GM23248 (cell line): ENCODE results near the gene SLITRK3. TPM values are rescaled to one million over a fixed set of nuclear protein-coding genes. Genes with fewer than 3 reads are reported as not detected.

Experiments used
- DNase-seq: peaks from one replicate; pipeline ENCODE4 v3.0.0-alpha.2; 2015
- H2AFZ ChIP-seq: fragments of 200-600 bp; sonication (generic); 2 replicates; pipeline ENCODE4 v1.6.1; 2016; ENCODE audit warnings: antibody characterized with exemption
- H3F3A ChIP-seq: fragments of 200-600 bp; sonication (generic); 2 replicates; pipeline ENCODE4 v1.6.1; 2016; ENCODE audit warnings: mild to moderate bottlenecking, antibody characterized with exemption, mixed run types; ENCODE audit not compliant: insufficient read depth
- H3K27ac ChIP-seq: fragments of 200-600 bp; sonication (generic); 2 replicates; pipeline ENCODE4 v1.5.1; 2016; ENCODE audit warnings: mild to moderate bottlenecking
- H3K27me3 ChIP-seq: fragments of 200-600 bp; sonication (generic); replicated peaks from 2 replicates; pipeline ENCODE4 v1.6.1; 2016; ENCODE audit warnings: mild to moderate bottlenecking; ENCODE audit not compliant: insufficient read depth
- H3K36me3 ChIP-seq: fragments of 200-600 bp; sonication (generic); 2 replicates; pipeline ENCODE4 v1.6.1; 2016; ENCODE audit warnings: low read depth, mild to moderate bottlenecking
- H3K4me1 ChIP-seq: fragments of 200-600 bp; sonication (generic); 2 replicates; pipeline ENCODE4 v1.6.1; 2016; ENCODE audit warnings: mild to moderate bottlenecking; ENCODE audit not compliant: insufficient read depth
- H3K4me2 ChIP-seq: fragments of 200-600 bp; sonication (generic); one replicate; pipeline ENCODE4 v1.6.1; 2016; ENCODE audit warnings: mild to moderate bottlenecking; ENCODE audit not compliant: unreplicated experiment
- H3K4me3 ChIP-seq: fragments of 200-600 bp; sonication (generic); 2 replicates; pipeline ENCODE4 v1.5.1; 2016; ENCODE audit warnings: mild to moderate bottlenecking
- H3K79me2 ChIP-seq: fragments of 200-600 bp; sonication (generic); 2 replicates; pipeline ENCODE4 v1.6.1; 2016; ENCODE audit warnings: mild to moderate bottlenecking; ENCODE audit not compliant: insufficient read depth
- H3K9ac ChIP-seq: fragments of 200-600 bp; sonication (generic); 2 replicates; pipeline ENCODE4 v1.6.1; 2016; ENCODE audit warnings: mild to moderate bottlenecking
- H3K9me2 ChIP-seq: fragments of 200-600 bp; sonication (generic); 2 replicates; pipeline ENCODE4 v1.6.1; 2016; ENCODE audit warnings: mixed run types, mild to moderate bottlenecking, moderate library complexity; ENCODE audit not compliant: insufficient read depth
- H3K9me3 ChIP-seq: fragments of 200-600 bp; sonication (generic); one replicate; pipeline ENCODE4 v1.6.1; 2017; ENCODE audit warnings: low read depth
- H4K20me1 ChIP-seq: fragments of 200-600 bp; sonication (generic); 2 replicates; pipeline ENCODE4 v1.6.0; 2016; ENCODE audit not compliant: insufficient read depth
- EZH2 ChIP-seq: fragments of 200-600 bp; sonication (generic); IDR thresholded peaks from 2 replicates; pipeline ENCODE4 v1.6.1; 2018; ENCODE audit warnings: antibody characterized with exemption, mild to moderate bottlenecking; ENCODE audit not compliant: insufficient read depth, poor library complexity, severe bottlenecking
- EZH2phosphoT487 ChIP-seq: fragments of 200-600 bp; sonication (generic); IDR thresholded peaks from 2 replicates; pipeline ENCODE4 v1.6.1; 2018; ENCODE audit warnings: antibody characterized with exemption, moderate library complexity, mild to moderate bottlenecking, low read depth; ENCODE audit not compliant: insufficient read depth
- WGBS, 2 experiments: methylation state at CpG; one replicate each; pipeline ENCODE4 v1.1.6; 2015 to 2017; ENCODE audit warnings: low lambda C conversion rate in 2 of 2, low coverage in 1 of 2; ENCODE audit errors: missing lambda C conversion rate in 2 of 2; 5-methylcytosine and 5-hydroxymethylcytosine counted together
- in situ Hi-C: fragments of 300-500 bp; cut with MboI; formaldehyde crosslinking; loops from 2 replicates; pipeline ENCODE4 v1.15.0; 2020
- polyA plus RNA-seq: library from polyadenylated mRNA; unstranded; fragments of >200 nt; fragmentation: Nextera tagmentation; extraction: Ambion mirVana; gene quantifications from 2 replicates; pipeline ENCODE4 v1.2.1, GENCODE V29; 2016
- total RNA-seq: library from RNA; depleted of rRNA; stranded (reverse); fragments of >200 nt; shearing (Covaris generic); gene quantifications from 2 replicates; pipeline ENCODE4 v1.2.3, GENCODE V29; 2014

The SLITRK3 gene
- total and polyA plus RNA-seq, 2 experiments from 2014 or later: not detected

GRCh38 chr3:165169368-165169767, 26.8 kb downstream of the SLITRK3 start:
- Histone ChIP-seq H3K9me3 (no peaks in the 10 kb centered on the region), H3K79me2 (no peaks in the 10 kb centered on the region), H3K27me3 (no peaks in the 10 kb centered on the region), H2AFZ (no peak overlapping the region), H3K36me3 (no peaks in the 10 kb centered on the region), H4K20me1 (no peaks in the 10 kb centered on the region), H3K4me3 (no peak overlapping the region), H3K27ac (no peak overlapping the region), H3K4me2 (no peak overlapping the region), H3K9me2 (no peaks in the 10 kb centered on the region), H3K9ac (no peak overlapping the region), H3K4me1 (no peaks in the 10 kb centered on the region), H3F3A (no peaks in the 10 kb centered on the region)
- in situ Hi-C loops: no loop called here
- DNase-seq: no peak
- 39 to 43% methylated on average over 6 of the region's 6 CpGs for WGBS, 2 experiments
- no peak for TF ChIP-seq EZH2phosphoT487
- TF ChIP-seq EZH2: no peak

- TF ChIP-seq EZH2phosphoT487 (no peak), EZH2 (no peak)
- Histone ChIP-seq H3F3A (no peaks in the 10 kb centered on the region), H3K27ac (no peak overlapping the region), H3K27me3 (no peaks in the 10 kb centered on the region), H2AFZ (no peak overlapping the region), H3K9me3 (no peaks in the 10 kb centered on the region), H3K4me2 (no peak overlapping the region), H3K9me2 (no peaks in the 10 kb centered on the region), H3K4me1 (no peaks in the 10 kb centered on the region), H4K20me1 (no peaks in the 10 kb centered on the region), H3K79me2 (no peaks in the 10 kb centered on the region), H3K9ac (no peak overlapping the region), H3K36me3 (no peaks in the 10 kb centered on the region), H3K4me3 (no peak overlapping the region)
- 13 to 18% methylated on average over 1 of the region's 1 CpG for WGBS, 2 experiments
- in situ Hi-C loops: no loop called here
- no peak for DNase-seq
Measured at GRCh38 chr3:165162883-165163282, 33.3 kb downstream of the SLITRK3 start.

GRCh38 chr3:165159760-165160421, 36.3 kb downstream of the SLITRK3 start:
- no peaks in the 10 kb centered on the region for H4K20me1 ChIP-seq
- 0 to 7% methylated on average over 1 of the region's 1 CpG for WGBS, 2 experiments

GRCh38 chr3:165158011-165158410, 38.2 kb downstream of the SLITRK3 start:
- H3K36me3 ChIP-seq: no peaks in the 10 kb centered on the region
- no peak overlapping the region for H2AFZ ChIP-seq
- H3K27ac ChIP-seq: no peak overlapping the region
- H3K9me2 ChIP-seq: no peaks in the 10 kb centered on the region
- H3K9ac ChIP-seq: no peak overlapping the region
- no peaks in the 10 kb centered on the region for H3K9me3 ChIP-seq
- no peaks in the 10 kb centered on the region for H4K20me1 ChIP-seq
- H3K4me1 ChIP-seq: no peaks in the 10 kb centered on the region
- DNase-seq: no peak
- H3K4me2 ChIP-seq: no peak overlapping the region
- H3K27me3 ChIP-seq: no peaks in the 10 kb centered on the region
- TF ChIP-seq EZH2phosphoT487 (no peak), EZH2 (no peak)
- no peak overlapping the region for H3K4me3 ChIP-seq
- H3K79me2 ChIP-seq: no peaks in the 10 kb centered on the region
- in situ Hi-C loops: no loop called here
- no peaks in the 10 kb centered on the region for H3F3A ChIP-seq
- 17 to 18% methylated on average over 2 of the region's 2 CpGs for WGBS, 2 experiments

More at GRCh38 chr3:165159760-165160421, 36.3 kb downstream of the SLITRK3 start:
- Histone ChIP-seq H3K27me3 (no peaks in the 10 kb centered on the region), H3K9me2 (no peaks in the 10 kb centered on the region), H3F3A (no peaks in the 10 kb centered on the region), H3K9ac (no peak overlapping the region), H3K9me3 (no peaks in the 10 kb centered on the region), H3K4me2 (no peak overlapping the region), H2AFZ (no peak overlapping the region), H3K4me1 (no peaks in the 10 kb centered on the region), H3K4me3 (no peak overlapping the region), H3K36me3 (no peaks in the 10 kb centered on the region), H3K79me2 (no peaks in the 10 kb centered on the region), H3K27ac (no peak overlapping the region)
- in situ Hi-C loops: no loop called here
- TF ChIP-seq EZH2phosphoT487: no peak
- TF ChIP-seq EZH2: no peak
- DNase-seq: no peak
